HG03025 (cell line): Measurements from ENCODE around the gene APOBEC3F.

ENCODE experiments used
- ATAC-seq: cut with Tn5 transposase; IDR thresholded peaks from one replicate; pipeline ENCODE4 v1.9.1; 2021; ENCODE audit warnings: mild to moderate bottlenecking, moderate library complexity; ENCODE audit not compliant: unreplicated experiment, low FRiP score

The APOBEC3F gene

DNA sequence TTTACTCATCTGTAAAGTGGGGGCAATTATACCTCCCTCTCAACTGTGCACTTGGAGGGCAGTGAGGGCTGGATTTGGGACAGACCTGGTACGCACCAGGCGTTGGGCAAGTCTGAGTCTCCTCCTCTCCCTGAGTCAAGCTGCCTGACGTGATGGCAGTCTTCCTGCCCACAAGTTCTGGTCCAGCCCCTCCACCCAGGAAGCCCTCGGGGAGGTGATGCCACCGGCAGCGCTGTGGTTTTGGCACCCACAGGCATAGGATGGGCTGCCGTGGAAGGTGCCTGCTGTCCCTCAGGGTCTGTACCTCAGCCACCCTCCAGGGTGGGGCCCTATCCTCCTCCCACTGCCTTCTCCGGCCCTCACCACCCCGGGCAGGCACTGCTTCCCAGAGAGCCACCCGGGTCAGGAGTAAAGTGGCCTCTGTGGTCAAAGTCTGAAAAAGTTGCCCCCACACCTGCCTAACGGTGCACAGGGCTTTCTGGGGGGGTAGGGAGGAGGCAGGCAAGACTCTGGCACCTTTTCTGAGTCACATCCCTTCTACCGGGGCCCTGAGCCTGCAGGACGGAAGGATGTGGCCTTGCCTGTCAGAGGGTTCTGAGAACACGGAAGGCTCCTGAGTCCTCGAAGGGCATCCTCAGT, 49.9 kb downstream of the APOBEC3F start:
- no peak for ATAC-seq

DNA sequence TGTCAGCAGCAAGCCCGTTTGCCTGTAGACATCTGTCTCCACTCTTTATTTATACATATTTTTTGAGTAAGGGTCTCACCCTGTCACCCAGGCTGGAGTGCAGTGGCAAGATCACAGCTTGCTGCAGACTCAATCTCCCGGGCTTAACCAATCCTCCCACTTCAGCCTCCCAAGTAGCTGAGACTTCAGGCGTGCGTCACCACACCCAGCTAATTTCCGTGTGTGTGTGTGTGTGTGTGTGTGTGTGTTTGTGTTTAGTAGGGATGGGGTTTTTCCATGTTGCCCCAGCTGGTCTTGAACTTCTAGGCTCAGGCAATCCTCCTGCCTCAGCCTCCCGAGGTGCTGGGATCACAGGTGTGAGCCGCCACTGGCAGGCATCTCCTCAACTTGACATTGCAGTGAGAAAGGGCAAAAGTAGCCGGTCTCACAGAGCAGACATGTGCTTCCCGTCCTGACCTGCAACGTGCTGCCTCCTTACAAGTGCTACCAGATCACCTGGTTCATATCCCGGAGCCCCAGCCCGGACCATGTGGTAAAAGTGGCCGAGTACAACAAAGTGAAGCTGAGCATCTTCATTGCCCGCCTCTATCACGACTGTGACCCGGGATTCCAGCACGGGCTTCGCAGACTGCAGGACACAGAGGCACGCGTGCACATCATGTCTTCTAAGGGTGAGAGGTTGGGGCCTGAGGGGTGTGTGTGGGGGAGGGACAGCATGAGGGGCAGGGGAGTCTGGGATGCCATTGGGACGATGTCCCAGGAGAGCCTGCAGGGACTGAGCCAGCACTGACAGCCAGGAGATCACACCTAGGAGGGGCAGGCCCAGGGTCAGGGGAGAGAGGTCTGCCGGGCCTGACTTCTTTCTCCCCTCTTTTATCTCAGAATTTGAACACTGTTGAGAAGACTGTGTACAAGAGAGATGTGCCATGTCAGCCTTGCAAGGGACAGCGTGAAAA, 50.7 kb downstream of the APOBEC3F start:
- ATAC-seq: no peak

GRCh38 chr22:39092111-39092862, 51.6 kb downstream of the APOBEC3F start:
- no peak for ATAC-seq

DNA sequence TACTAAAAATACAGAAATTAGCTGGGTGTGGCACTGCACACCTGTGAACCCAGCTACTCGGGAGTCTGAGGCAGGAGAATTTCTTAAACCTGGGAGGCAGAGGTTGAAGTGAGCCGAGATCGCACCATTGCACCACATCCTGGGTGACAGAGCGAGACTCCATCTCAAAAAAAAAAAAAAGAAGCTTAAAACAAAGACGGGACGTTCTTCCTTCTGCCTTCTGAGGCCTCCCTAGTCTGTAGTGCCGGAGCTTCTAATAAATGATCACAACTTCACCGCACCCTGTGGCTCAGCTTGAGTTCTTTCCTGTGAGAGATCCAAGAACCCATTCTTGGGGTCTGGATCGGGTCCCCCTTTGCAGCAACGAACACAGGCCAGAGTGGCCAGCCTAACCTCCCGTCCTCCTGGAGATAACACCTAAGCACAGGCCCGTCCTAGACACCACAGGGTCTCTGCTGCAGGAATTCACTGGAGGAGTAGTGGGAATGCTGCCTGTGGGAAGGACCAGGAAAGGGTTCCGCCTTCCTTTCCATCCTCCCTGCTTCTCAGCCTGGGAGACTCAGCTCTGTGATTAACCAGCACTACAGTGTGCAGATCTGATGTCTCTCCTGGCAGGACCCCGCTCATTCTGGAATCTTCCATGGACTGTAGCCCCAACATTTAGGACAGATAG, 54.2 kb downstream of the APOBEC3F start:
- no peak for ATAC-seq

DNA sequence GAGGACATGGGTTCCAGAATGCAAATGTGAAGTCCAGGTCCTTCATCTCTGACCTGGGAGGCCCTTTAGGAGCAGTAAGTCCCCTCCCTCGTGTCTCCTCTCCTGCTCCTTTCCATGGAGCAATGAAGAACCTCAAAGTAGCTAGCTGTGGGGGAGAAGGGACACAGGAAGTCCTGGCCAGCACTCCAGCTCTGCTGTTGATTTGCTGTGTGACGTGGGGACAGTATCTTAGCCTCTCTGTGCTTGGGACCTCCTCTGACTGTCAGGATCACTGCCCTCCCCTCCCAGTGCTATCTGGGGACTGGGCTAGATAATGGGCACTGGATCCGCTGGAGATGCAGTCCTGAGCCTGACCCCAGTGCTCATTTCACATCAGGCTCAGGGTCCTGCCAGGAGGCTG, 55.3 kb downstream of the APOBEC3F start:
- ATAC-seq: no peak

DNA sequence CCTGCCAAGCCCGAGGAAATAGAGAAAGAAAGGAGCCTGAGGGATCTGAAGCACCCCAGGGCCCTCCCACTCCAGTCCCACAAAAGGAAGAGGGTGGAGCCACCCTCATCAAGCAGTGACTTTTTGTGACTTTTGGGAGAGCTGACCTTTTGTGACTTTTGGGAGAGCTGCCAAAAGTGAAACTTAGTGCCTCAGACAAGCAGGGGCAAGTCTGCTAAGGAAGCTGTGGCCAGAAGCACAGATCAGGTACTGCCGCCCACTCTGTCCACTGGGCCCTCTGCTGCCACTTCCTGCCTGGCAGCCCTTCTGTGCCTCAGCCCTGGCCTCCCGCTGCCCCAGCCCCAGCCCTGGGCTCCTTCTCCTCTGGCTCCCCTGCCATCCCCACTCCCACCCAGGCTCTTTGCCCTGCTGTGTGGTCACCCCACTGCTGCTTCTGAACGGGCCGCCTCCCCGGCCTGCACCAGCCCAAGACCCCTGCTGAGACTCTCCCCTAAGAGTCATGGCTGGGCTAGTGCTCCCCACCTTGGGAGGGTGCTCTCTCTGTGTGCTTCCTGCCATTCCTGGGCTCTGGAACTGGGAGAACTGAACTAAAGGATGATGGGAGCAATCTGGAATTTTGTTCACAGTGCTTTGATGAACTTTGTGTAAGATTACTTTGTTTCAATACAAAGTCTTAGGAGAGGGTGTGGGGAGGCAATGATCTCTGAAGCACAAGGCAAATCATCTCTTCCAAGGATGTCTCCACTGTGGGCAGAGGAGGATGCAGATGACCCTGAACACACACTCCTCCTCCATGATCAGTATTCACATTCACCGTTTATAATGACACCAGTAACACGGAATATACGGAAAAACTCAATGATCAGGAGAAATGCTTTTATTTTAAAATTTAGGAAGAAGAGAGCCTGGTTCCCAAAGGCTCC, 56.7 kb downstream of the APOBEC3F start, which contains the start of gene APOBEC3H:
APOBEC3H (plus strand) TSS at position 147 of the 923 bp plus-strand sequence. CDS start 3,035 bp downstream, outside the sequence.
- ATAC-seq: no peak

DNA sequence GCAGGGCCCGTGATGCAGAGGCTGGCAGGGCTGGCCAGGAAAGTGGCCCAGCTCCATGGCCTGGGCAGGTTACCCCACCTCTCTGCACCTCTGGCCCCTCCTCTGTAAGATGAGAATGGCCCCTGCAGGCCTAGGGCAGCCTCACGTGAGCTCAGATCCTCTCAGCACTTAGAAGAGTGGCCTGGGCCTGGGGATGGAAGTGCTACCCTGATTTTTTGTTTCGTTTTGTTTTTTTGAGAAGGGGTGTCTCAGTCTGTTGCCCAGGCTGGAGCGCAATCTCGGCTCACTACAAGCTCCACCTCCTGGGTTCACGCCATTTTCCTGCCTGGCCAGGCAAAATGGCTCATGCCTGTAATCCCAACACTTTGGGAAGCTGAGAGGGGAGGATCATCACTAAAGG, 57.4 kb downstream of the APOBEC3F start:
- ATAC-seq: no peak

DNA sequence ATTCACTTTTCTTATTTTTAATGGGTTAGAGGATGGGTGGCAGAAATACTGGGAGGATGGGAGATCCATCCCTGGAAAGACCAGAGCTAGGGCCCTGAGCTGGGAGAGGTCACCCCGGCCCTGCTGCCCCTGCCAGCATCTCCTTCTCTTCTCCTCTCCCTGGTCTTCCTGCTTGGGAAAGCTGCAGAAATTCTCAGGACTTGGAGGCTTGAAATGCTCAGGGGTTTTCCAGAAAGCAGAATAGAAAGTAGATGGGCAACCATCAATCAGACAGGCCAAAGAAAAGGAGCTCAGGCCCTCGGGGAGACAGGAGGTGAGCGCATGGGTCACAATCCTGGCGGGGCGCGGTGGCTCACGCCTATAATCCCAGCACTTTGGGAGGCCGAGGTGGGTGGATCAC, 57.9 kb downstream of the APOBEC3F start:
- ATAC-seq: no peak

GRCh38 chr22:39101226-39101625, 60.6 kb downstream of the APOBEC3F start:
- no peak for ATAC-seq

DNA sequence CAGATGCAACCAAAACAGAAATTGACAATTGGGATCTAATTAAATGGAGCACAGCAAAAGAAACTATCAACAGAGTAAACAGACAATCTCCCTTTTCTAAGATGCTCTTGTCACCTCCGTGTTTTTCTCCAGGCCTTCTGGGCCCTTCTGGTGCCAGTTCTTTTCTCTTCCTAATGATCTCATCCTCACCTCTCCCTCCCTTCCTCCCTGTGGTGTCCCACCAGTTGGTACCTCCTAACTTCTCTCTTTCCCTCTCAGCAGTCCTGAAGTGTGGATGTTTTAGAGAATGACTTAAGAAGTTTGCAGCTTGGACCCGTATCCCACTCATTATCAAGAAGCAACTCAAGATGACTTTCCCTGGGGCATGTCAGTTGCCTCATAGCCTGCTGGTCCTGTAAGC, 62.8 kb downstream of the APOBEC3F start:
- no peak for ATAC-seq
